Measurements from ENCODE around the gene EIF4G2. TPM values are rescaled to one million over a fixed set of nuclear protein-coding genes. Genes with fewer than 3 reads are reported as not detected.

Gene EIF4G2
- total RNA-seq, 4 donors from 2014 or later, result 218 to 274 (median 249) TPM

GRCh38 chr11:10797001-10797400 lies 11.7 kb downstream of the EIF4G2 start:
- peaks cover 0 to 15% (median 5%) of the 10 kb centered on the region in 4 donors for H3K4me1 ChIP-seq
- H3K9me3 ChIP-seq, result no peaks in the 10 kb centered on the region
- 91 to 100% methylated on average over 2 of the region's 2 CpGs for whole genome bisulfite sequencing, 2 donors
- no peak for DNase-seq (ENCODE audit: low spot score in 2 of 2)
- TF ChIP-seq POLR2A (IDR thresholded peaks at IDR 0.05), result no peak
- H3K27me3 ChIP-seq, result no peaks in the 10 kb centered on the region
- no peak overlapping the region for H3K4me3 ChIP-seq
- H3K36me3 ChIP-seq, result peaks cover 5 to 70% (median 33%) of the 10 kb centered on the region in 3 donors
- no peak overlapping the region for H3K27ac ChIP-seq

GRCh38 chr11:10796191-10796590 lies 12.5 kb downstream of the EIF4G2 start:
- H3K27ac ChIP-seq, result no peak overlapping the region
- H3K27me3 ChIP-seq, result no peaks in the 10 kb centered on the region
- H3K4me1 ChIP-seq, result peaks cover 0 to 15% (median 5%) of the 10 kb centered on the region in 4 donors
- H3K9me3 ChIP-seq, result no peaks in the 10 kb centered on the region
- H3K36me3 ChIP-seq, result peaks cover 0 to 62% (median 28%) of the 10 kb centered on the region in 3 donors
- no peak overlapping the region for H3K4me3 ChIP-seq
- WGBS, 2 donors, result 50 to 58% methylated on average over 2 of the region's 2 CpGs
- TF ChIP-seq POLR2A (IDR thresholded peaks at IDR 0.05), result no peak
- no peak for TF ChIP-seq CTCF (IDR thresholded peaks at IDR 0.05)
- TF ChIP-seq EP300 (IDR thresholded peaks at IDR 0.05), result no peak
- no peak for DNase-seq (ENCODE audit: low spot score in 2 of 2)

- Histone ChIP-seq H3K27ac (no peak overlapping the region), H3K27me3 (no peaks in the 10 kb centered on the region), H3K9me3 (no peaks in the 10 kb centered on the region), H3K36me3 (peaks cover 0 to 37% (median 6%) of the 10 kb centered on the region in 3 donors), H3K4me1 (peaks cover 0 to 7% (median 5%) of the 10 kb centered on the region in 4 donors), H3K4me3 (no peak overlapping the region)
- TF ChIP-seq EP300 (IDR thresholded peaks at IDR 0.05), result no peak
- no peak for TF ChIP-seq CTCF (IDR thresholded peaks at IDR 0.05)
- no peak for TF ChIP-seq POLR2A (IDR thresholded peaks at IDR 0.05)
- WGBS, 2 donors, result 75 to 78% methylated on average over 11 of the region's 11 CpGs
- no peak for DNase-seq (ENCODE audit: low spot score in 2 of 2)
Observed at GRCh38 chr11:10793470-10794255, 15.1 kb downstream of the EIF4G2 start.

GRCh38 chr11:10792385-10793068 lies 16.2 kb downstream of the EIF4G2 start:
- Histone ChIP-seq H3K9me3 (no peaks in the 10 kb centered on the region), H3K4me1 (peaks cover 0 to 7% (median 5%) of the 10 kb centered on the region in 4 donors), H3K27me3 (no peaks in the 10 kb centered on the region), H3K4me3 (no peak overlapping the region), H3K27ac (no peak overlapping the region), H3K36me3 (peaks cover 0 to 26% (median 0%) of the 10 kb centered on the region in 3 donors)
- TF ChIP-seq EP300 (IDR thresholded peaks at IDR 0.05) (no peak), CTCF (IDR thresholded peaks at IDR 0.05) (peak; percentile 80 to 90 (median 84))
- DNase-seq (ENCODE audit: low spot score in 2 of 2), result peak; percentile 60 to 62
- 14 to 16% methylated on average over 6 to 14 of the region's 24 CpGs for WGBS, 2 donors

GRCh38 chr11:10786451-10786850 lies 22.3 kb downstream of the EIF4G2 start:
- H3K27ac ChIP-seq, result no peak overlapping the region
- no peaks in the 10 kb centered on the region for H3K36me3 ChIP-seq
- WGBS, 2 donors, result 89 to 90% methylated on average over 5 of the region's 5 CpGs
- H3K4me1 ChIP-seq, result no peaks in the 10 kb centered on the region
- no peak overlapping the region for H3K4me3 ChIP-seq
- no peaks in the 10 kb centered on the region for H3K27me3 ChIP-seq
- TF ChIP-seq EP300 (IDR thresholded peaks at IDR 0.05) (no peak), CTCF (IDR thresholded peaks at IDR 0.05) (no peak), POLR2A (IDR thresholded peaks at IDR 0.05) (no peak)
- no peak for DNase-seq (ENCODE audit: low spot score in 2 of 2)
- H3K9me3 ChIP-seq, result no peaks in the 10 kb centered on the region

All from tibial nerve (tissue), 4 donors.